NCI-H146 treated with DMSO at 0.1 percent for 48 hours (cell line): Measurements from ENCODE around the gene FCGBP.
"Not testable (repeated sequence)": the region's sequence is repeated elsewhere in the genome, so short reads cannot be mapped to it uniquely, and the experiment has no call there.

ENCODE experiments used
- DNase-seq: peaks from one replicate; lab custom pipeline; 2025; ENCODE audit not compliant: unreplicated experiment; lab: John Stamatoyannopoulos, UW

FCGBP gene

DNA sequence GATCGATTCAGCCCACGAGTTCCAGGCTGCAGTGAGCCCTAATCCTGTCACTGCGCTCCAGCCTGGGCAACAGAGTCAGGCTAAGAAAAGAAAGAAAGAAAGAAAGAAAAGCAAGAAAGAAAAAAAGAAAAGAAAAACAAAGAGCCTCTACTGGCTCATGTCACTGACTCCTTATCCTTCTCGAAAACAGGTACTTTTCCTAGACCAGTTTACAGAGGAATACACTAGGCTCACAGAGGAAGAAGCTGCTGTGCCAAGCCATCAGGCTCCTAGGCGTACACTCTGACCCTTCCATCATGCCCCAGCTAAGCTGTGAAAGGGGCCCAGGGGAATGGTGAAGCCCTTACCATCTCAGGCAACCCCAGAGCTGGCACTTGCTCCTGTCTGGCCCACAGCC, 41.9 kb downstream of the FCGBP start:
- DNase-seq, result not testable (repeated sequence)

DNA sequence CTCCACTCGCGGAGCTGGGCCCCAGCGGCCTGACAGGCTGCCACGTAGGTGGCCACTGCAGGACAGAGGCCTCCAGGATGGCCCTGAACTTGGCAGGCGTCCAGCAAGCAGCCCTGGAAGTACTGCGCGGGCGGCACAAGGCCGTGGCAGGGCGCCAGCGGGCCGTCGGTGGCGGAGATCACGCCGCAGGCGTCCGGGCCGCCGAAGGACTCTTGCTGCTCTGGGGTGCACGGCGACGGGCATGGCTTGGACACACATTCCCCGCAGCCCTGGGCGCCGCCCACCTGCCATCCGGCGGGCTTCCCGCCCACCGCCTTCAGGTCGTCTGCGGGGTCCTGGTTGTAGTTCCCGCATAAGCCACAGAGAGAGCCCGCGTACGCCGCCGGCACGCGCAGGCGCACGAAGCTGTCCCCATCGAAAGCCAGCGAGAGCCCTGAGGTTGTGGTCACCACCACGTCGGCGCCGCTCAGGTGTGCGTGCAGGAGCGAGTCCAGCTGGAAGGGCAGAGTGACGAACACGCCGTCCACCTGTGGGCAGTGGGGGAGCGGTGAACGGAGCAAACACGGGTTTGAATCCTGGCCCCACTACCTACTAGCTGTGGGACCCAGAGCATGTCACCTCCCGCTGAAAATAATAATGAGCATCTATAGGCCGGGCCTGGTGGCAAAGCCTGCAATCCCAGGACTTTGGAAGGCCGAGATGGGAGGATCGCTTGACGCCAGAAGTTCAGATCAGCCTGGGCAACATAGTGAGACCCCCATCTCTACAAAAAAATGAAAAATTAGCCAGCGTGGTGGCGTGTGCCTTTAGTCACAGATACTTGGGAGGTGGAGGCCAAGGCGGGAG, 42.6 kb downstream of the FCGBP start:
- DNase-seq, result not testable (repeated sequence)

GRCh38 chr19:39890755-39891551, 43.5 kb downstream of the FCGBP start:
- no peak for DNase-seq

DNA sequence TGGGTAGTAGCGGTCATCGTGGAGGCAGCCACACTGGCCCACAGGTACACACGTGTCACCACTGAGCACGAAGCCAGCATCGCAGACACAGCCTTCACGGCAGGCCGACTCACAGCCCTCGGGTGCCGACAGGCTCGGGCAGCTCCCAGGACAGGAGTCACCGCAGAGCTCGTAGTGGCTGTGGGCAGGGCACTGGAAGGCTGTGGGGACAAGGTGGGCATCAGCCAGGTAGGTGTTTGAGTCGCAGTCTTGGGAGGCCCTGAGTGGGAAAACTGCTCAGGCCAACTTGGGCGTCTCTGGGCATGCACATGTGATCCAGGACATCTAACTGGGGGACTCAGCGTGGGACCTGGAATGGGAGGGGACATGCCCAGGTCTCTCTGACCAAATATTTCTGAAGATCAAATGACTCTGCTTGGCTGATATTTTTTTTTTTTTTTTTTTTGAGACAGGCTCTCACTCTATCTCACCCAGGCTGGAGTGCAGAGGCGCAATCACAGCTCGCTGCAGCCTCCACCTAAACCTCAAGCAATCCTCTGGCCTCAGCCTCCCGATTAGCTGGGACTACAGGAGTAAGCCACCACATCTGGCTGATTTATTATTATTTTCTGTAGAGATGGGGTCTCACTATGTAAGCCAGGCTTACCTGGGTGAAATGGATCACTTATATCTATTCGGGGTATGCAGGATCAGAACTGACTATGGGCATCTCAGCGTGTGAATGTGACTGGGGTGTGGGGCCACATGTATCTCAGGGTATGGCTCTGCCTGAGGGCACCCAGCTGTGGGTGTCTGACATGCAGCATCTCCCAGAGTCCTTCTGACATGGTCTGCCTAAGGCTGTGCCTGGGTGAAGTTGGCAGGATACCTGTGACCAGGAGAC, 44.3 kb downstream of the FCGBP start:
- not testable (repeated sequence) for DNase-seq

DNA sequence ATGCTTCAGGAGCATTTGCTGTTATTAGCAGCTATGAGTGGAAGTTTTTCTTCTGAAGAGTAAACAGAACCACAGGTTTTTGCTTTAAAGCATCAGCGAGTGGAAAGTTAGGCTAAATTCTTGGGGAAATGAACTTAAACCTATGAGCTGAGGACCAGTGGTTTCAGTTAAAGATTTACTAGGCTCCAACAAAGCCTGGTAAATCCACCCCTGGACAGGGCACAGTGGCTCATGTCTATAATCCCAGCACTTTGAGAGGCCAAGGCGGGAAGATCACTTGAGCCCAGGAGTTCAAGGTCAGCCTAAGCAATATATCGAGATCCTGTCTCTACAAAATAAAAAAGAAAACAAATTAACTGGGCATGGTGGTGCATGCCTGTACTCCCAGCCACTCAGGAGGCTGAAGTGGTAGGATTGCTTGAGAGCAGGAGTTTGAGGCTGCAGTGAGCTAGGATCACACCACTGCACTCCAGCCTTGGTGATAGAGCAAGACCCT, 46.9 kb downstream of the FCGBP start:
- not testable (repeated sequence) for DNase-seq

DNA sequence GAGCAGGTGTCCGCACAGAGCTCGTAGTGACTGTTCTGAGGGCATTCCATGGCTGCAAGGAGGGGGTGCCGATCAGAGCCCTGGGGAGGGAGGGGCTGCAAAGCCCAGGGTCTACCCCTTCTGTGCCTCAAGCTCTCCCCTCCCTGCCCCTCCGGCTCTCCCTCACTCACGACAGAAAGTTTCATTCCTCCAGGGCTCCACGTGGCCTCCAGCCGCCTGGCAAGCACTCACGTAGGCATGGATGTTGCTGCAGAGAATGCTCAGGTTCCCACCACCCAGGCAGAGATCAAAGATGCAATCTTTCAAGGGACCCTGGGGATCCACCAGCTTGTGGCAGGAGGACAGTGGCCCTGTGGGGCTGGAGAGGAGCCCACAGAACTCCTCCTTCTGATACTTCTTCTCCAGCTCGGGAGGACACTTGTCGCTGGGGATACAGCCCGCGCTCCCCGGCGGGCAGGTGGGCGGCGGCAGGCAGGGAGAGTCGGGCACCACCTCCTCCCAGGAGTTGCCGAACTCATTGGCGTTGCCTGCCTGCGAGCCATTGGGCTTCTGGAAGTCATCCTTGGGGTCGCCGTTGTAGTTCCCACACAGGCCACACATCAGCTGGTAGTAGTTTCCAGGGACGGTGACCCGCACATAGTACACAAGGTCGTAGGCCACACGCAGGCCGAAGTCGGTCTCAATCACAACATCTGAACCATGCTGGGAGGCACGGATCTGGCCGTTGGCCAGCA, 48.4 kb downstream of the FCGBP start:
- DNase-seq, result not testable (repeated sequence)

DNA sequence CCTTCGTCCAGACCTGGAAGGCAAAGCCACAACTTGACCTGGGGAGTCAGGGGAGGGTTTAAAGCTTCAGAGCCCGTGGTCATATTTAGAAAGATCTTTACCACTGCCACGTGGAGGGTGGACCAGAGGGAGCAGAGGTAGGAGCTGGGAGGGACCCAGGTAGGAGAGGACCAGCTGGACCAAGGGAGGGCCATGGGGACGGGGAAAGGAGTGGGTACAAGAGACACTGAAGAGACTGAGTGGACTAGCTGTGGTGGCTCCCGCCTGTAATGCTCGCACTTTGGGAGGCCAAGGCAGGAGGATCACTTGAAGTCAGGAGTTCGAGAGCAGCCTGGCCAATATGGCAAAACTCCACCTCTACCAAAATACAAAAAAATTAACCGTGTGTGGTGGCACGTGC, 49.7 kb downstream of the FCGBP start:
- not testable (repeated sequence) for DNase-seq
